HepG2 (cell line): ENCODE results near the gene GP1BA. TPM values are rescaled to one million over a fixed set of nuclear protein-coding genes. Genes with fewer than 3 reads are reported as not detected.

ENCODE experiments used
- ARID5B ChIP-seq: IDR thresholded peaks from 2 replicates; pipeline ENCODE4 v1.4.0; 2020; ENCODE audit warnings: mild to moderate bottlenecking, missing genetic modification reagents
- BRD4 ChIP-seq: sonication (generic); formaldehyde crosslinking; IDR thresholded peaks from 2 replicates; pipeline ENCODE4 v1.4.0; 2020; ENCODE audit warnings: missing genetic modification reagents
- FOXC1 ChIP-seq: sonication (generic); formaldehyde crosslinking; IDR thresholded peaks from 2 replicates; pipeline ENCODE4 v1.8.0; 2022; ENCODE audit warnings: mild to moderate bottlenecking, missing genetic modification reagents, borderline replicate concordance
- GPN1 ChIP-seq: sonication (generic); formaldehyde crosslinking; IDR thresholded peaks from 2 replicates; pipeline ENCODE4 v1.5.1; 2020; ENCODE audit warnings: missing genetic modification reagents, borderline replicate concordance
- GRHL1 ChIP-seq: sonication (generic); formaldehyde crosslinking; conservative IDR thresholded peaks from 2 replicates; pipeline ENCODE4 v1.8.0; 2022; ENCODE audit warnings: missing genetic modification reagents
- HNRNPH1 ChIP-seq: fragments of 200-400 bp; formaldehyde crosslinking; optimal IDR thresholded peaks from 2 replicates; pipeline ENCODE3; 2017; ENCODE audit warnings: mild to moderate bottlenecking, low read depth, low read length
- NFIC ChIP-seq: IDR thresholded peaks from 2 replicates; pipeline ENCODE4 v1.6.1; 2012; ENCODE audit warnings: mild to moderate bottlenecking, low read length, inconsistent platforms
- SAP130 ChIP-seq: IDR thresholded peaks from 2 replicates; pipeline ENCODE4 v1.6.1; 2016; ENCODE audit warnings: low read depth
- SRY ChIP-seq: sonication (generic); formaldehyde crosslinking; IDR thresholded peaks from 2 replicates; pipeline ENCODE4 v1.8.0; 2022; ENCODE audit warnings: mild to moderate bottlenecking, missing genetic modification reagents
- XRCC5 ChIP-seq: fragments of 200-400 bp; formaldehyde crosslinking; optimal IDR thresholded peaks from 2 replicates; pipeline ENCODE3; 2017; ENCODE audit warnings: mild to moderate bottlenecking, low read length
- ZFX ChIP-seq: sonication (generic); formaldehyde crosslinking; IDR thresholded peaks from 2 replicates; pipeline ENCODE4 v1.4.0; 2020; ENCODE audit warnings: mild to moderate bottlenecking, low read depth, missing genetic modification reagents, moderate library complexity
- ZIK1 ChIP-seq: sonication (generic); formaldehyde crosslinking; IDR thresholded peaks from 2 replicates; pipeline ENCODE4 v1.5.0; 2020; ENCODE audit warnings: mild to moderate bottlenecking, low read depth, missing genetic modification reagents, borderline replicate concordance
- ZNF333 ChIP-seq: sonication (generic); formaldehyde crosslinking; IDR thresholded peaks from 2 replicates; pipeline ENCODE4 v1.4.0; 2020; ENCODE audit warnings: mild to moderate bottlenecking, missing genetic modification reagents, borderline replicate concordance
- ZNF703 ChIP-seq: sonication (generic); formaldehyde crosslinking; IDR thresholded peaks from 2 replicates; pipeline ENCODE4 v1.5.1; 2020; ENCODE audit warnings: missing genetic modification reagents, mild to moderate bottlenecking, moderate library complexity, borderline replicate concordance
- ZNF777 ChIP-seq: sonication (generic); formaldehyde crosslinking; IDR thresholded peaks from 2 replicates; pipeline ENCODE4 v1.4.0; 2020; ENCODE audit warnings: missing genetic modification reagents
- ZNF780A ChIP-seq: sonication (generic); formaldehyde crosslinking; IDR thresholded peaks from 2 replicates; pipeline ENCODE4 v1.8.0; 2022; ENCODE audit warnings: mild to moderate bottlenecking, missing genetic modification reagents, moderate library complexity
- polyA plus RNA-seq, 8 experiments: library from polyadenylated mRNA; depleted of rRNA in 3 of 8; stranded (reverse) in 7 of 8; unstranded in 1 of 8; fragments of >200 nt; fragmentation: Illumina TruSeq in 4 of 8; extraction: Trizol in 4 of 8; gene quantifications; 2 replicates each; pipeline versions ENCODE4 v1.2.1 to v1.2.3, GENCODE V29; 2011 to 2016; ENCODE audit warnings: low read depth in 4 of 8, missing spikeins in 1 of 8, mixed read lengths in 1 of 8; ENCODE audit not compliant: insufficient read depth in 1 of 8
- total RNA-seq, 5 experiments: library from RNA; depleted of rRNA; stranded (reverse); fragments of >200 nt; fragmentation: Illumina TruSeq; extraction: Trizol; gene quantifications; 2 replicates each; pipeline ENCODE4 v1.2.3, GENCODE V29; 2016; ENCODE audit warnings: low read depth in 1 of 5
- TF ChIP-seq, protein P1 (sequence below): sonication (generic); formaldehyde crosslinking; IDR thresholded peaks from 2 replicates; pipeline ENCODE4 v1.5.1; 2020; ENCODE audit warnings: missing genetic modification reagents, mild to moderate bottlenecking, borderline replicate concordance
- TF ChIP-seq, protein P2 (sequence below): sonication (generic); formaldehyde crosslinking; IDR thresholded peaks from 2 replicates; pipeline ENCODE4 v1.8.1; 2023; ENCODE audit warnings: mild to moderate bottlenecking, missing genetic modification reagents

Gene GP1BA
- total and polyA plus RNA-seq, 2 of the 13 experiments (the other 11 are each of a cell fraction or from before 2014, with no cell fraction given) = not detected

DNA sequence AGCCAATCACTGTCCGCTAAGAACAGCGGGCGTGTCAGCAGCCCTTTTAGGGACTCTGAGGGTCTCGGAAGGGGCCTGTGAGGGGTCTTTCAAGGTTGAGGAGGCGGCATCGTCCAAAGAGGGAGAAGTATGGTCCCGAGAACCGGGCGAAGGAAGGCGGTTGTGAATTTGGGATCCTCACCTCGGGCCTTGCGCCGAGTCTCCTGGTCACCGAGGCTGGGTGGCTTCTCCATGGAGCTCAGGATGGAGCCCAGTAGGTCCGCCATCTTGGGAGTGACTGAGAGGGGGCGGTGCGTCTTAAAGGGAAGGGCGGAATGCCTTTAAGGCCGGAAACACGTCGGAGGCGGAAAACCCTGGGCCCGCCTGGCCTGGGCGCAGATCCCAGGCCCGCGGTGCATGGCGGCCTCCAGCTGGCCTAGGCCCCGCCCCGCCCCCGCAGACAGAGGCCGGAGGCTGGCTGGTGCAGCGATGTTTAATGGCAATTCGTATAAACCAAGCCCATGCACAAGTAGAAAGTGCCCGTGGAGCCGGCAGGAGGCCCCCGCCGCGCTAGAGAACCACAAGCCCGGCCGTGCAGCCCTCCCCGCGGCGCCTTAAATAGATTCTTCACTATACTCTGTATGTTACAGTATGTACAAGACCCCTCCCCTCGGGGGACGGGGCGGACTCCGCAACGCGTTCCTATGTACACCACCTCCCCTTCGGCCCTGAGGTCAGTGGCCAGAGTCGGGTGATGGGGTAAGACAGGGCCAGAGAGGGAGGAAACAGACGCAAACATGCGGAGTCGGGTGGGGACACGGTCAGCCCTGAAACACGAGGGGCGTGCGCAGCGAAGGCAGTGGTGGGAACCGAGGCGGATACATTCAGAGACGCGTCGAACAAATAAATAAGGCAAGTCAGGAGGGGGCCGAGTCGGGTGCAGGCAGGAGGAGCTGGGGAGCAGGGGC, 35.7 kb downstream of the GP1BA start, which contains the start of gene SPAG7 (continued):
- TF ChIP-seq BRD4 (CRISPR knock-in tag) = peak; percentile 41; the same call in 1 of the 2 replicates
- TF ChIP-seq, protein P1, sequence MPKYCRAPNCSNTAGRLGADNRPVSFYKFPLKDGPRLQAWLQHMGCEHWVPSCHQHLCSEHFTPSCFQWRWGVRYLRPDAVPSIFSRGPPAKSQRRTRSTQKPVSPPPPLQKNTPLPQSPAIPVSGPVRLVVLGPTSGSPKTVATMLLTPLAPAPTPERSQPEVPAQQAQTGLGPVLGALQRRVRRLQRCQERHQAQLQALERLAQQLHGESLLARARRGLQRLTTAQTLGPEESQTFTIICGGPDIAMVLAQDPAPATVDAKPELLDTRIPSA (CRISPR knock-in tag) = 0 out of 2 replicates have a peak, but pooled peaks have one; percentile 50
- TF ChIP-seq GPN1 (CRISPR knock-in tag) = no peak
- peak; percentile 77; the same call in 1 of the 2 replicates for TF ChIP-seq SRY (CRISPR knock-in tag)
- 0 out of 2 replicates have a peak, but pooled peaks have one; percentile 38 for TF ChIP-seq NFIC
- TF ChIP-seq SAP130 = peak; percentile 86
- peak; percentile 87; the same call in 1 of the 2 replicates for TF ChIP-seq FOXC1
- TF ChIP-seq ZNF777 (CRISPR knock-in tag) = peak; percentile 69
- no peak for TF ChIP-seq GRHL1 (CRISPR knock-in tag)
- TF ChIP-seq ZNF333 = no peak
- TF ChIP-seq ZNF703 (CRISPR knock-in tag) = 0 out of 2 replicates have a peak, but pooled peaks have one; percentile 75
- peak; percentile 65 for TF ChIP-seq HNRNPH1
- TF ChIP-seq, protein P2, sequence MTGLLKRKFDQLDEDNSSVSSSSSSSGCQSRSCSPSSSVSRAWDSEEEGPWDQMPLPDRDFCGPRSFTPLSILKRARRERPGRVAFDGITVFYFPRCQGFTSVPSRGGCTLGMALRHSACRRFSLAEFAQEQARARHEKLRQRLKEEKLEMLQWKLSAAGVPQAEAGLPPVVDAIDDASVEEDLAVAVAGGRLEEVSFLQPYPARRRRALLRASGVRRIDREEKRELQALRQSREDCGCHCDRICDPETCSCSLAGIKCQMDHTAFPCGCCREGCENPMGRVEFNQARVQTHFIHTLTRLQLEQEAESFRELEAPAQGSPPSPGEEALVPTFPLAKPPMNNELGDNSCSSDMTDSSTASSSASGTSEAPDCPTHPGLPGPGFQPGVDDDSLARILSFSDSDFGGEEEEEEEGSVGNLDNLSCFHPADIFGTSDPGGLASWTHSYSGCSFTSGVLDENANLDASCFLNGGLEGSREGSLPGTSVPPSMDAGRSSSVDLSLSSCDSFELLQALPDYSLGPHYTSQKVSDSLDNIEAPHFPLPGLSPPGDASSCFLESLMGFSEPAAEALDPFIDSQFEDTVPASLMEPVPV = peak; percentile 71; the same call in 1 of the 2 replicates
- TF ChIP-seq ARID5B (CRISPR knock-in tag) = peak; percentile 52; the same call in 1 of the 2 replicates
- TF ChIP-seq XRCC5 = peak; percentile 45
- no peak for TF ChIP-seq ZIK1 (CRISPR knock-in tag)
- TF ChIP-seq ZNF780A (CRISPR knock-in tag) = 0 out of 2 replicates have a peak, but pooled peaks have one; percentile 34
- TF ChIP-seq ZFX (CRISPR knock-in tag) = peak; percentile 97
